ENCODE data around the gene ZNF157.

The ZNF157 gene

DNA sequence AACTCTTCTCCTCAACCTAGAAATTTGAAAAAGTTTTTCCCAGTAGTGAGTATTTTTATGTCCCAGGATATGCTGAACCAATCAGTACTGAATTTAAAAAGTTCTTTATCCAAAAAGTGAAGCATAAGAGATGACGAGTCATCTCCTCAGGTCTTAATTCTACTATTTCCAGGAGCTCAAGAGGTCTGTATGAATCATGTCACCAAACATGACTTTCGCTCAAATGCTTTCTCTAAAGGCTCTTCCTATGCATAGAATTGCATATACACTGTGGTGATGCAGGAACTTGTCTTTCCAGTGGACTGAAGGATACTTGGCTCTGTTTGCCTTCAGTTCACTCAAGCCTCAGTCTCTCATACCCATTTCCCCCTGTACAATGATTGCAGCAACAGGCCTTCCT, 76.6 kb downstream of the ZNF157 start:
- no peak for DNase-seq (ENCODE audit: low read depth in 2 of 2)

DNA sequence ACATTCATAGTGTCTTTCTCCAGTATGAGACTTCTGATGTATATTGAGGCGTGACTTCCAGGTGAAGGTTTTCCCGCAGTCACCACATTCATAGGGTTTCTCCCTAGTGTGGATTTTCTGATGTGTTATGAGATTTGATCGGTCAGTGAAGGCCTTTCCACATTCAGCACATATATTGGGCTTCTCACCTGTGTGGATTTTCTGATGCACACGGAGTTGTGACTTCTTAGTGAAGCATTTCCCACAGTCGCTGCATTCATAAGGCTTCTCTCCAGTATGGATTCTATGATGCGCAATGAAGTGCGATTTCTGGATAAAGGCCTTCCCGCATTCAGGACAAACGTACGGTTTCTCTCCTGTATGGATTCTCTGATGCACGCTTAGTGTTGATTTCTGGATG, 77.2 kb downstream of the ZNF157 start:
- no peak for DNase-seq (ENCODE audit: low read depth in 2 of 2)

DNA sequence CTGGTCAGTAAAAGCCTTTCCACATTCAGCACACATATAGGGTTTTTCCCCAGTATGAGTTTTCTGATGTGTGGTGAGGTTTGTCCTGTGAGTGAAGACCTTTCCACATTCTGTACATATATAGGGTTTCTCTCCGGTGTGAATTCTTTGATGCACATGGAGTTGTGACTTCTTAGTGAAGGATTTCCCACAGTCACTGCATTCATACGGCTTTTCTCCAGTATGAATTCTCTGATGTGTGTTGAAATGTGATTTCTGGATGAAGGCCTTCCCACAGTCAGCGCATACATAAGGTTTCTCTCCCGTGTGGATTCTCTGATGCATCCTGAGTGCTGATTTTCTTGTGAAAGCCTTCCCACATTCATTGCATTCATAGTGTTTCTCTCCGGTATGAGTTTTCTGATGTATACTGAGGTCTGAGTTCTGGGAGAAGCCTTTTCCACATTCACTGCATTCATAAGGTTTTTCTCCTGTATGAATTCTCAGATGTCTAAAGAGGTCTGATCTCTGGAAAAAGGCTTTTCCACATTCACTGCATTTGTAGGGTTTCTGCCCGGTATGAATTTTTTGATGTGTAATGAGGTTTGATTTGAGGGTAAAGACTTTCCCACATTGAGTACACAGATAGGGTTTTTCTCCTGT, 77.9 kb downstream of the ZNF157 start:
- no peak for DNase-seq (ENCODE audit: low read depth in 2 of 2)

DNA sequence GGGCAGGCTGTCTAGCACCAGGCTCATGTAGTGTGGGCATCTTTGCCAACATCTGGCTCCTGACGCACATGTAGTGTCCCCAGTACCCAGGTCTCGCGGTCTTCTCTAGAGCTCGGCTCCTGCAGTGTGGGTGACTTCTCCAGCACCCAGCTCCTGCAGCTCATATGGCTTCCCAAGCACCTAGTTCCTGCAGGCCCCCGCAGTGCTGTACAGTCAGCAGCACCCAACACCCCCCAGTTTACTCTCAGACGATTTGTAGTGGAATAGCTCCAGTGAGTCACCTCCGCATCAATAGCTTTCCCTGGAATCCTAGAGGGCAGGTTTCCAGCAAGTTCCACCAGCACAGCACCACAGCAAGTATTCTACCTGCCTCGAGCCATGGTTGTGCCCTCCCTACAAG, 81.7 kb downstream of the ZNF157 start:
- DNase-seq (ENCODE audit: low read depth in 2 of 2), result no peak

GRCh38 chrX:47456080-47456479, 85.7 kb downstream of the ZNF157 start:
- no peak for DNase-seq (ENCODE audit: low read depth in 2 of 2)

DNA sequence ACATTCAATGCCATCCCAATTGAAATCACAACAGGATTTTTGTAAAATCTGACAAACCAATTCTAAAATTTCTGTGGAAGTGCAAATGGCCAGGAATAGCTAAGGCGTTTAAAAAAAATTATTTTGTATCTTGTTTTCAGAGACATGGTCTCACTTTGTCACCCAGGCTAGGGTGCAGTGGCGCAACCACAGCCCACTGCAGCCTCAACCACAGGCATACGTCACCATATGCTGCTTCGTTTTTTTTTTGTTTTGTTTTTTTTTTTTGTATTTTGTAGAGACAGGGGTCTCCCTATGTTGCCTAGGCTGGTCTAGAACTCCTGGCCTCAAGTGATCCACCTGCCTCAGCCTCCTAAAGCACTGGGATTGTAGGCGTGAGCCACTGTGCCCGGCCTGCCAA, 88.2 kb downstream of the ZNF157 start:
- DNase-seq (ENCODE audit: low read depth in 2 of 2), result no peak

GRCh38 chrX:47460561-47460960, 90.2 kb downstream of the ZNF157 start:
- DNase-seq (ENCODE audit: low read depth in 2 of 2), result no peak
